Measurements from ENCODE around the gene LIPC. TPM values are rescaled to one million over a fixed set of nuclear protein-coding genes. Genes with fewer than 3 reads are reported as not detected.

LIPC gene
- total RNA-seq, 1 donor from 2014 or later: not detected

- no peak for TF ChIP-seq CTCF (IDR thresholded peaks at IDR 0.05)
- Mint-ChIP-seq H3K9me3 (ENCODE audit: unreplicated experiment) (peaks cover 4% of the 10 kb centered on the region), H3K4me1 (ENCODE audit: unreplicated experiment) (peaks cover 18% of the 10 kb centered on the region), H3K27me3 (ENCODE audit: unreplicated experiment) (peaks cover 2% of the 10 kb centered on the region), H3K27ac (ENCODE audit: unreplicated experiment) (no peak overlapping the region), H3K4me3 (ENCODE audit: unreplicated experiment) (no peak overlapping the region), H3K36me3 (ENCODE audit: unreplicated experiment) (peaks cover 3% of the 10 kb centered on the region)
- no peak for DNase-seq (ENCODE audit: extremely low spot score, unreplicated experiment)
Observed at GRCh38 chr15:58513008-58513407, 81.2 kb downstream of the LIPC start.

GRCh38 chr15:58513726-58514336 is 82.0 kb downstream of the LIPC start:
- no peak for DNase-seq (ENCODE audit: extremely low spot score, unreplicated experiment)
- Mint-ChIP-seq H3K27ac (ENCODE audit: unreplicated experiment) (peak overlapping the region; percentile 2), H3K27me3 (ENCODE audit: unreplicated experiment) (no peaks in the 10 kb centered on the region), H3K36me3 (ENCODE audit: unreplicated experiment) (peaks cover 3% of the 10 kb centered on the region), H3K9me3 (ENCODE audit: unreplicated experiment) (peaks cover 4% of the 10 kb centered on the region), H3K4me1 (ENCODE audit: unreplicated experiment) (peaks cover 18% of the 10 kb centered on the region), H3K4me3 (ENCODE audit: unreplicated experiment) (no peak overlapping the region)
- TF ChIP-seq CTCF (IDR thresholded peaks at IDR 0.05): no peak

GRCh38 chr15:58515807-58516206 is 84.0 kb downstream of the LIPC start:
- DNase-seq (ENCODE audit: extremely low spot score, unreplicated experiment): no peak
- Mint-ChIP-seq H3K36me3 (ENCODE audit: unreplicated experiment) (peaks cover 3% of the 10 kb centered on the region), H3K9me3 (ENCODE audit: unreplicated experiment) (peaks cover 4% of the 10 kb centered on the region), H3K27me3 (ENCODE audit: unreplicated experiment) (no peaks in the 10 kb centered on the region), H3K27ac (ENCODE audit: unreplicated experiment) (no peak overlapping the region), H3K4me3 (ENCODE audit: unreplicated experiment) (no peak overlapping the region), H3K4me1 (ENCODE audit: unreplicated experiment) (peaks cover 26% of the 10 kb centered on the region)
- TF ChIP-seq CTCF (IDR thresholded peaks at IDR 0.05): no peak

- Mint-ChIP-seq H3K9me3 (ENCODE audit: unreplicated experiment) (peaks cover 4% of the 10 kb centered on the region), H3K27ac (ENCODE audit: unreplicated experiment) (no peak overlapping the region), H3K27me3 (ENCODE audit: unreplicated experiment) (no peaks in the 10 kb centered on the region), H3K4me3 (ENCODE audit: unreplicated experiment) (no peak overlapping the region), H3K36me3 (ENCODE audit: unreplicated experiment) (peaks cover 3% of the 10 kb centered on the region), H3K4me1 (ENCODE audit: unreplicated experiment) (peaks cover 41% of the 10 kb centered on the region)
- TF ChIP-seq CTCF (IDR thresholded peaks at IDR 0.05): no peak
- DNase-seq (ENCODE audit: extremely low spot score, unreplicated experiment): no peak
Observed at GRCh38 chr15:58517252-58517681, 85.5 kb downstream of the LIPC start.

GRCh38 chr15:58517682-58518525 is 86.1 kb downstream of the LIPC start:
- peaks cover 4% of the 10 kb centered on the region for H3K9me3 Mint-ChIP-seq (ENCODE audit: unreplicated experiment)

More at GRCh38 chr15:58517682-58518525, 86.1 kb downstream of the LIPC start:
- Mint-ChIP-seq H3K27me3 (ENCODE audit: unreplicated experiment) (no peaks in the 10 kb centered on the region), H3K4me1 (ENCODE audit: unreplicated experiment) (peaks cover 44% of the 10 kb centered on the region), H3K4me3 (ENCODE audit: unreplicated experiment) (no peak overlapping the region), H3K27ac (ENCODE audit: unreplicated experiment) (no peak overlapping the region), H3K36me3 (ENCODE audit: unreplicated experiment) (peaks cover 3% of the 10 kb centered on the region)
- no peak for DNase-seq (ENCODE audit: extremely low spot score, unreplicated experiment)
- TF ChIP-seq CTCF (IDR thresholded peaks at IDR 0.05): no peak
